T-helper 1 cell treated with Interleukin-12 subunit alpha and Interleukin-12 subunit beta and Interleukin-4 antibody, amounts not matched to agents 30 μg/mL and 1 μg/mL, for 36 hours (primary cell): ENCODE measurements around the gene PTPRCAP.
A peak's percentile ranks its signal among the peaks of the same experiment; 100 is the strongest.
"Not testable (repeated sequence)": the region's sequence is repeated elsewhere in the genome, so short reads cannot be mapped to it uniquely, and the experiment has no call there.

Experiments used
- H3K27ac Mint-ChIP-seq: one replicate; pipeline ENCODE4 v1.8.0; 2021; ENCODE audit warnings: mild to moderate bottlenecking, mixed read lengths
- H3K27me3 Mint-ChIP-seq: one replicate; pipeline ENCODE4 v1.8.0; 2021; ENCODE audit warnings: low read depth, mixed read lengths
- H3K36me3 Mint-ChIP-seq: one replicate; pipeline ENCODE4 v1.8.0; 2021; ENCODE audit warnings: low read depth, mixed read lengths
- H3K4me1 Mint-ChIP-seq: one replicate; pipeline ENCODE4 v1.8.0; 2021; ENCODE audit warnings: low read depth, mixed read lengths
- H3K4me3 Mint-ChIP-seq: one replicate; pipeline ENCODE4 v1.8.0; 2021; ENCODE audit warnings: mild to moderate bottlenecking, moderate library complexity, mixed read lengths
- H3K9me3 Mint-ChIP-seq: one replicate; pipeline ENCODE4 v1.8.0; 2021; ENCODE audit warnings: mixed read lengths

The PTPRCAP gene

GRCh38 chr11:67429038-67429668, 8.3 kb downstream of the PTPRCAP start:
- H3K4me1 Mint-ChIP-seq, result peaks cover 28% of the 10 kb centered on the region

GRCh38 chr11:67428052-67429001, 9.2 kb downstream of the PTPRCAP start, which contains the start of gene RPS6KB2:
Gene RPS6KB2, plus strand, starts transcription at chr11:67428494. Its CDS starts 52 bp downstream, at chr11:67428546.
- Mint-ChIP-seq H3K4me1 (peaks cover 26% of the 10 kb centered on the region), H3K27me3 (no peaks in the 10 kb centered on the region), H3K36me3 (peaks cover 17% of the 10 kb centered on the region), H3K27ac (peak within 1 kb of the TSS; percentile 96), H3K9me3 (no peaks in the 10 kb centered on the region), H3K4me3 (peak within 1 kb of the TSS; percentile 98)

More at GRCh38 chr11:67429038-67429668, 8.3 kb downstream of the PTPRCAP start:
- Mint-ChIP-seq H3K9me3 (no peaks in the 10 kb centered on the region), H3K27ac (peak overlapping the region; percentile 91), H3K4me3 (peak overlapping the region; percentile 98), H3K27me3 (no peaks in the 10 kb centered on the region), H3K36me3 (peaks cover 17% of the 10 kb centered on the region)

- Mint-ChIP-seq H3K4me3 (peak overlapping the region; percentile 98), H3K36me3 (peaks cover 17% of the 10 kb centered on the region), H3K27ac (peak overlapping the region; percentile 96), H3K4me1 (peaks cover 27% of the 10 kb centered on the region)
- H3K27me3 Mint-ChIP-seq, H3K9me3 Mint-ChIP-seq: not testable (repeated sequence)
These were observed 10.1 kb downstream of the PTPRCAP start for GRCh38 chr11:67427364-67427859.

- Mint-ChIP-seq H3K9me3 (no peaks in the 10 kb centered on the region), H3K4me3 (no peak overlapping the region), H3K4me1 (peaks cover 19% of the 10 kb centered on the region), H3K36me3 (peaks cover 5% of the 10 kb centered on the region), H3K27me3 (peaks cover 5% of the 10 kb centered on the region), H3K27ac (no peak overlapping the region)
These were observed 13.4 kb downstream of the PTPRCAP start for GRCh38 chr11:67423891-67424613.

- Mint-ChIP-seq H3K27ac (no peak overlapping the region), H3K4me3 (no peak overlapping the region), H3K4me1 (peaks cover 17% of the 10 kb centered on the region)
These were observed 14.0 kb downstream of the PTPRCAP start for GRCh38 chr11:67423466-67423865.

GRCh38 chr11:67422891-67423290, 14.6 kb downstream of the PTPRCAP start:
- H3K9me3 Mint-ChIP-seq, result no peaks in the 10 kb centered on the region
- peaks cover 3% of the 10 kb centered on the region for H3K36me3 Mint-ChIP-seq
- H3K4me3 Mint-ChIP-seq, result peak overlapping the region; percentile 6
- H3K4me1 Mint-ChIP-seq, result peaks cover 16% of the 10 kb centered on the region
- H3K27me3 Mint-ChIP-seq, result peaks cover 5% of the 10 kb centered on the region
- H3K27ac Mint-ChIP-seq, result no peak overlapping the region

More at GRCh38 chr11:67423466-67423865, 14.0 kb downstream of the PTPRCAP start:
- H3K36me3 Mint-ChIP-seq, result peaks cover 3% of the 10 kb centered on the region
- H3K9me3 Mint-ChIP-seq, result no peaks in the 10 kb centered on the region
- peaks cover 5% of the 10 kb centered on the region for H3K27me3 Mint-ChIP-seq

- Mint-ChIP-seq H3K27ac (peak overlapping the region; percentile 55), H3K4me3 (peak overlapping the region; percentile 71), H3K4me1 (peaks cover 12% of the 10 kb centered on the region), H3K27me3 (peaks cover 8% of the 10 kb centered on the region), H3K9me3 (no peaks in the 10 kb centered on the region), H3K36me3 (no peaks in the 10 kb centered on the region)
These were observed 16.0 kb downstream of the PTPRCAP start for GRCh38 chr11:67421430-67422031.

- H3K9me3 Mint-ChIP-seq, result no peaks in the 10 kb centered on the region
- H3K27ac Mint-ChIP-seq, result peak overlapping the region; percentile 55
- H3K4me3 Mint-ChIP-seq, result peak overlapping the region; percentile 71
- H3K4me1 Mint-ChIP-seq, result peaks cover 16% of the 10 kb centered on the region
- H3K27me3 Mint-ChIP-seq, result peaks cover 15% of the 10 kb centered on the region
- H3K36me3 Mint-ChIP-seq, result no peaks in the 10 kb centered on the region
These were observed 16.6 kb downstream of the PTPRCAP start for GRCh38 chr11:67420646-67421429.

- Mint-ChIP-seq H3K36me3 (no peaks in the 10 kb centered on the region), H3K4me1 (peaks cover 13% of the 10 kb centered on the region), H3K27me3 (peaks cover 15% of the 10 kb centered on the region), H3K9me3 (no peaks in the 10 kb centered on the region), H3K27ac (no peak overlapping the region), H3K4me3 (peak overlapping the region; percentile 72)
These were observed 17.3 kb downstream of the PTPRCAP start for GRCh38 chr11:67420147-67420645.

- no peaks in the 10 kb centered on the region for H3K36me3 Mint-ChIP-seq
- peaks cover 16% of the 10 kb centered on the region for H3K4me1 Mint-ChIP-seq
- H3K27ac Mint-ChIP-seq, result no peak overlapping the region
These were observed 18.0 kb downstream of the PTPRCAP start for GRCh38 chr11:67419325-67420049.

GRCh38 chr11:67418476-67419281, 18.8 kb downstream of the PTPRCAP start:
- Mint-ChIP-seq H3K9me3 (no peaks in the 10 kb centered on the region), H3K27me3 (peaks cover 15% of the 10 kb centered on the region), H3K27ac (no peak overlapping the region), H3K4me3 (peak overlapping the region; percentile 5), H3K36me3 (no peaks in the 10 kb centered on the region), H3K4me1 (peaks cover 16% of the 10 kb centered on the region)

More at GRCh38 chr11:67419325-67420049, 18.0 kb downstream of the PTPRCAP start:
- Mint-ChIP-seq H3K9me3 (no peaks in the 10 kb centered on the region), H3K4me3 (peak overlapping the region; percentile 72), H3K27me3 (peaks cover 15% of the 10 kb centered on the region)

- Mint-ChIP-seq H3K27ac (no peak overlapping the region), H3K27me3 (peaks cover 21% of the 10 kb centered on the region), H3K4me1 (peaks cover 25% of the 10 kb centered on the region), H3K36me3 (peaks cover 3% of the 10 kb centered on the region), H3K4me3 (no peak overlapping the region), H3K9me3 (no peaks in the 10 kb centered on the region)
These were observed 20.1 kb downstream of the PTPRCAP start for GRCh38 chr11:67417425-67417824.
